ENCODE results near the gene LEMD3. TPM values are rescaled to one million over a fixed set of nuclear protein-coding genes. Genes with fewer than 3 reads are reported as not detected.

LEMD3 gene
- total RNA-seq, 1 donor from 2014 or later: 44.4 TPM

GRCh38 chr12:65274602-65275272 lies 105.4 kb downstream of the LEMD3 start:
- Mint-ChIP-seq H3K36me3 (no peaks in the 10 kb centered on the region), H3K9me3 (no peaks in the 10 kb centered on the region), H3K27me3 (ENCODE audit: low read depth) (no peaks in the 10 kb centered on the region), H3K4me3 (no peak overlapping the region), H3K4me1 (peaks cover 4% of the 10 kb centered on the region), H3K27ac (no peak overlapping the region)
- no peak for DNase-seq (ENCODE audit: low spot score in 2 of 2, unreplicated experiment in 2 of 2)
- TF ChIP-seq CTCF (IDR thresholded peaks at IDR 0.05; ENCODE audit: unreplicated experiment): no peak

GRCh38 chr12:65275627-65276026 lies 106.2 kb downstream of the LEMD3 start:
- no peak for DNase-seq (ENCODE audit: low spot score in 2 of 2, unreplicated experiment in 2 of 2)
- H3K4me1 Mint-ChIP-seq: peaks cover 10% of the 10 kb centered on the region
- H3K9me3 Mint-ChIP-seq: no peaks in the 10 kb centered on the region
- no peak overlapping the region for H3K4me3 Mint-ChIP-seq
- H3K27ac Mint-ChIP-seq: no peak overlapping the region
- no peaks in the 10 kb centered on the region for H3K27me3 Mint-ChIP-seq (ENCODE audit: low read depth)
- TF ChIP-seq CTCF (IDR thresholded peaks at IDR 0.05; ENCODE audit: unreplicated experiment): no peak
- H3K36me3 Mint-ChIP-seq: no peaks in the 10 kb centered on the region

GRCh38 chr12:65276916-65277530 lies 107.6 kb downstream of the LEMD3 start:
- H3K27ac Mint-ChIP-seq: no peak overlapping the region
- TF ChIP-seq CTCF (IDR thresholded peaks at IDR 0.05; ENCODE audit: unreplicated experiment): no peak
- H3K4me3 Mint-ChIP-seq: no peak overlapping the region
- DNase-seq (ENCODE audit: low spot score in 2 of 2, unreplicated experiment in 2 of 2): no peak
- H3K4me1 Mint-ChIP-seq: peaks cover 10% of the 10 kb centered on the region
- no peaks in the 10 kb centered on the region for H3K27me3 Mint-ChIP-seq (ENCODE audit: low read depth)
- H3K36me3 Mint-ChIP-seq: no peaks in the 10 kb centered on the region
- H3K9me3 Mint-ChIP-seq: no peaks in the 10 kb centered on the region

GRCh38 chr12:65277994-65278575 lies 108.7 kb downstream of the LEMD3 start:
- Mint-ChIP-seq H3K27me3 (ENCODE audit: low read depth) (no peaks in the 10 kb centered on the region), H3K4me1 (peaks cover 16% of the 10 kb centered on the region)
- DNase-seq (ENCODE audit: low spot score in 2 of 2, unreplicated experiment in 2 of 2): peak in 1 of 2 experiments; percentile 38

More at GRCh38 chr12:65277994-65278575, 108.7 kb downstream of the LEMD3 start:
- Mint-ChIP-seq H3K27ac (peak overlapping the region; percentile 5), H3K36me3 (no peaks in the 10 kb centered on the region), H3K9me3 (no peaks in the 10 kb centered on the region), H3K4me3 (peak overlapping the region; percentile 70)
- no peak for TF ChIP-seq CTCF (IDR thresholded peaks at IDR 0.05; ENCODE audit: unreplicated experiment)

All from mesothelial cell of epicardium (in vitro differentiated cells).